Right lobe of liver (tissue), 4 donors: ENCODE results near the gene ADGRG3.

Experiments used
- POLR2A ChIP-seq: fragments of 450-650 bp; IDR thresholded peaks from one replicate; pipeline ENCODE4 v1.6.1; 2017; ENCODE audit warnings: antibody characterized with exemption, mild to moderate bottlenecking
- TF ChIP-seq, protein P1 (sequence below), 4 donors: fragments of 200-600 bp in 3 of 4; fragments of 450-650 bp in 1 of 4; IDR thresholded peaks; one replicate each; pipeline versions ENCODE4 v1.5.1 to v1.8.0; 2016 to 2022; ENCODE audit warnings: antibody characterized with exemption in 4 of 4, mild to moderate bottlenecking in 2 of 4
- donor health status: DM: no; HTN: no; CAD: no.
- donor health status: DM: no; HTN: no; CAD: no.
- donor health status: DM: no; HTN: yes; CAD: no.

DNA sequence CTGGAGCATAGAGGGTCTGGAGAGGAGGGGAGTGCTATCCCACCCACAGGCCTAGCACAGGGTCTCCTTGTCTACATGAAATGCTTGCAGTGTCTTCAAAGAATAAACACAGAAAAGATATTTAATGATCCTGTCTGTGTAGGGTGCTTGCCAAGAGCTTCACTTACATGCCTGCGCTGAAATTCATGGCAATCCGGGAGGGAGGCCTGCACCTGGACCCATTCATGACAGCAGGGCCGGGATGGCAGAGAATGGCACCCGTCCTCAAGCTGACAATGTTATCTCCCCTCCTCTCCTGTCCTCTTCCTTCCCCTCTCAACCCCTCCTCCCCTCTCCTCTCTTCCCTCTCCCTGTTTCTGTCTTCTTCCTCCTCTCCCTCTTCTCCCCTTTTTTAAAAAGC is 2.1 kb downstream of the ADGRG3 start:
- TF ChIP-seq, protein P1, sequence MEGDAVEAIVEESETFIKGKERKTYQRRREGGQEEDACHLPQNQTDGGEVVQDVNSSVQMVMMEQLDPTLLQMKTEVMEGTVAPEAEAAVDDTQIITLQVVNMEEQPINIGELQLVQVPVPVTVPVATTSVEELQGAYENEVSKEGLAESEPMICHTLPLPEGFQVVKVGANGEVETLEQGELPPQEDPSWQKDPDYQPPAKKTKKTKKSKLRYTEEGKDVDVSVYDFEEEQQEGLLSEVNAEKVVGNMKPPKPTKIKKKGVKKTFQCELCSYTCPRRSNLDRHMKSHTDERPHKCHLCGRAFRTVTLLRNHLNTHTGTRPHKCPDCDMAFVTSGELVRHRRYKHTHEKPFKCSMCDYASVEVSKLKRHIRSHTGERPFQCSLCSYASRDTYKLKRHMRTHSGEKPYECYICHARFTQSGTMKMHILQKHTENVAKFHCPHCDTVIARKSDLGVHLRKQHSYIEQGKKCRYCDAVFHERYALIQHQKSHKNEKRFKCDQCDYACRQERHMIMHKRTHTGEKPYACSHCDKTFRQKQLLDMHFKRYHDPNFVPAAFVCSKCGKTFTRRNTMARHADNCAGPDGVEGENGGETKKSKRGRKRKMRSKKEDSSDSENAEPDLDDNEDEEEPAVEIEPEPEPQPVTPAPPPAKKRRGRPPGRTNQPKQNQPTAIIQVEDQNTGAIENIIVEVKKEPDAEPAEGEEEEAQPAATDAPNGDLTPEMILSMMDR (IDR thresholded peaks at IDR 0.05) = no peak
- TF ChIP-seq POLR2A = no peak
